DND-41 (cell line): ENCODE data around the gene EIF4E1B.

Experiments
- EZH2 ChIP-seq: IDR thresholded peaks from 3 replicates; pipeline ENCODE4 v1.6.1; 2012; ENCODE audit warnings: borderline replicate concordance, low read depth, mild to moderate bottlenecking, moderate library complexity, low read length, inconsistent platforms; ENCODE audit not compliant: severe bottlenecking
- TF ChIP-seq, protein P1 (sequence below): IDR thresholded peaks from 2 replicates; pipeline ENCODE4 v1.5.1; 2012; ENCODE audit warnings: borderline replicate concordance, low read length, moderate library complexity, mild to moderate bottlenecking; ENCODE audit not compliant: poor library complexity, severe bottlenecking; ENCODE audit errors: extremely low read depth

DNA sequence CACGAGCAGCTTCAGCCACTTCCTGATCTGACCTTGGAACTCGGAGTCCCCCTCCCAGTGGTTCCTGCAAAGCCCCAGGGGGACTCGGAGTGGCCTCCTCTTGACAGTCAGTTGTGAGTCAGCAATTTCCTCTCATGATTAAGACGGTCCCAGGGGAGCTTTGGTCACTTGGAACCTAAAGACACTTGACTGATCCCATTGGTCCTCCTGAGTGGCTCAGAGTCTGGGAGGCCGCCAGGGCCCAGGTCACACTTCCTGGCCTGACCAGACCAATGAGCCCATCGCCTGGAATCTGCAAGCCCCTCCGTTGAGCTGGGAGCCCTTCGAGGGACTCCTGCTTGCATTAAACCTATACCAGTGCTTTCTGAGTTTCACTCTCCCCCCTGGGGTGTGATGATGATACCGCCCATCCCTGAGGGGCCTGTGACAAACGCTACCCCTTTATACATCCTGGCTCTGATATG lies 45.9 kb downstream of the EIF4E1B start:
- TF ChIP-seq EZH2: no peak
- TF ChIP-seq, protein P1, sequence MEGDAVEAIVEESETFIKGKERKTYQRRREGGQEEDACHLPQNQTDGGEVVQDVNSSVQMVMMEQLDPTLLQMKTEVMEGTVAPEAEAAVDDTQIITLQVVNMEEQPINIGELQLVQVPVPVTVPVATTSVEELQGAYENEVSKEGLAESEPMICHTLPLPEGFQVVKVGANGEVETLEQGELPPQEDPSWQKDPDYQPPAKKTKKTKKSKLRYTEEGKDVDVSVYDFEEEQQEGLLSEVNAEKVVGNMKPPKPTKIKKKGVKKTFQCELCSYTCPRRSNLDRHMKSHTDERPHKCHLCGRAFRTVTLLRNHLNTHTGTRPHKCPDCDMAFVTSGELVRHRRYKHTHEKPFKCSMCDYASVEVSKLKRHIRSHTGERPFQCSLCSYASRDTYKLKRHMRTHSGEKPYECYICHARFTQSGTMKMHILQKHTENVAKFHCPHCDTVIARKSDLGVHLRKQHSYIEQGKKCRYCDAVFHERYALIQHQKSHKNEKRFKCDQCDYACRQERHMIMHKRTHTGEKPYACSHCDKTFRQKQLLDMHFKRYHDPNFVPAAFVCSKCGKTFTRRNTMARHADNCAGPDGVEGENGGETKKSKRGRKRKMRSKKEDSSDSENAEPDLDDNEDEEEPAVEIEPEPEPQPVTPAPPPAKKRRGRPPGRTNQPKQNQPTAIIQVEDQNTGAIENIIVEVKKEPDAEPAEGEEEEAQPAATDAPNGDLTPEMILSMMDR: no peak
